Measurements from ENCODE around the gene PLPPR4.
"Not testable (repeated sequence)": the region's sequence is repeated elsewhere in the genome, so short reads cannot be mapped to it uniquely, and the experiment has no call there.

PLPPR4 gene

DNA sequence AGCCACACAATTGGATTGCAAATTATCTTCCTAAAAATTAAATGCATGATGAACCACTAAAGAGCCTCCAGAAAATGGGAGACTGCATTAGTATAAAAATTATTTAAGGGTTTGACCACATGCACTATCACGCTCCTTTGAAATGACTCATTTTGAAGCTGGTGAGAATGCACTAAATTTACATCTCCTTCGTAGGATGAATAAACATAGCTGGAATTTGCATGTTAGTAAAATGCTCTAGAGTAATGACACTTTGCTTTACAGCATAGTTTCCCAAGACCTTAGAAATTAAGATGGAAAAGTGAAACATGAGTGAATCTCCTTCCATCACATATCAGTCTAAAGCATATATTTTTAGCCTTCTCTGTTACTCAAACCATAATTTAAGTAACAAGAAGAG, 2.4 kb downstream of the PLPPR4 start:
- DNase-seq (ENCODE audit: low read depth, low spot score): no peak
- Histone ChIP-seq H3K36me3 (ENCODE audit: control insufficient read depth, insufficient read depth, low read length) (no peaks in the 10 kb centered on the region), H3K4me1 (ENCODE audit: control insufficient read depth, insufficient read depth, low read length) (peaks cover 2% of the 10 kb centered on the region; the same call in 1 of the 2 replicates), H3K27ac (ENCODE audit: low read length) (no peak overlapping the region), H3K4me3 (ENCODE audit: low read length) (no peak overlapping the region), H3K27me3 (ENCODE audit: control insufficient read depth, insufficient read depth, low read length) (peaks cover 2% of the 10 kb centered on the region; the same call in 1 of the 2 replicates), H3K9me3 (ENCODE audit: control insufficient read depth, insufficient read depth, low read length) (no peaks in the 10 kb centered on the region)
- no CpG with 5 or more reads among the region's 2 CpGs for WGBS (ENCODE audit: insufficient coverage, insufficient read length)

DNA sequence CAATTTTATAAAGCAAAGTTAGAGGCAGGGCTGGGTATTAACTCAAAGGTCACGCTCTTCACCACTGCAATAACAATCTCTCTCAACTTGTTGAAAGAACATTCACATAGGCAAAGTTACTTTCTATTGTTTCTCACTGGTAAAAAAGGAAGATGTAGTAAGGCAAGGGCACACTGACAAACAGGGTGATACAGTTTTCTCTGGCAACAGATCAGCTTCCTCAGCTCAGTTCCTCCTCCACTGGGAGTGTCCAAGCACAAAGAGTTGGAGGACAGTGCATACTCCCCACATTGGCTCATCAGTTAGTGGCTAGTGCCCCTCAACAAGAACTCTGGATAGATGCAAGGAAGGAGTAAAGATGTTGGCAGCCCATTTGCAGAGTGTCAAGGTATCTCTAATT, 3.7 kb downstream of the PLPPR4 start:
- H3K27ac ChIP-seq (ENCODE audit: low read length): no peak overlapping the region
- H3K9me3 ChIP-seq (ENCODE audit: control insufficient read depth, insufficient read depth, low read length): no peaks in the 10 kb centered on the region
- peaks cover 2% of the 10 kb centered on the region; the same call in 1 of the 2 replicates for H3K4me1 ChIP-seq (ENCODE audit: control insufficient read depth, insufficient read depth, low read length)
- whole genome bisulfite sequencing (ENCODE audit: insufficient coverage, insufficient read length): no CpG with 5 or more reads among the region's 1 CpG
- peaks cover 2% of the 10 kb centered on the region; the same call in 1 of the 2 replicates for H3K27me3 ChIP-seq (ENCODE audit: control insufficient read depth, insufficient read depth, low read length)
- DNase-seq (ENCODE audit: low read depth, low spot score): no peak
- H3K36me3 ChIP-seq (ENCODE audit: control insufficient read depth, insufficient read depth, low read length): no peaks in the 10 kb centered on the region
- H3K4me3 ChIP-seq (ENCODE audit: low read length): no peak overlapping the region

- Histone ChIP-seq H3K36me3 (ENCODE audit: control insufficient read depth, insufficient read depth, low read length) (no peaks in the 10 kb centered on the region), H3K4me1 (ENCODE audit: control insufficient read depth, insufficient read depth, low read length) (peaks cover 2% of the 10 kb centered on the region; the same call in 1 of the 2 replicates), H3K27ac (ENCODE audit: low read length) (no peak overlapping the region), H3K4me3 (ENCODE audit: low read length) (no peak overlapping the region), H3K27me3 (ENCODE audit: control insufficient read depth, insufficient read depth, low read length) (no peaks in the 10 kb centered on the region), H3K9me3 (ENCODE audit: control insufficient read depth, insufficient read depth, low read length) (no peaks in the 10 kb centered on the region)
- DNase-seq (ENCODE audit: low read depth, low spot score): no peak
Measured at GRCh38 chr1:99269321-99269720, 5.0 kb downstream of the PLPPR4 start.

DNA sequence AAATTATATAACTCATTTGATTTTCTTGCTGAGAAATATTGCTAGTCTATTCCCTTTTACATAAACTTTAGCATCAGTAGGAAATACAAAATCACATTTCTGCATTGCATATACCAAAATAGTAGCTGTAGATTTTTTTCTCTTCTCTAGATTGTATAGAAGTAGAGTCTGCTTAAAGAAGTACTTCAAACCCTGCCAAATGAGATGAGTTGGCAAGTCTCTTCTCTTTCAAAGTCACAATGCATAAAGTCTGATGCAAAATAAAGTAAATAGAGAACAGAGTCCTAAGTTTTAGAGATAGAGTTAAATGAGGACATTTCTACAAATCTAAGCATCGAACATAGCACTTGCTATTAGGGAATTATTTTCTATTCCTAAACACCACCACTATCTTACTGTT, 6.4 kb downstream of the PLPPR4 start:
- no peak overlapping the region for H3K4me3 ChIP-seq (ENCODE audit: low read length)
- no peaks in the 10 kb centered on the region for H3K27me3 ChIP-seq (ENCODE audit: control insufficient read depth, insufficient read depth, low read length)
- H3K27ac ChIP-seq (ENCODE audit: low read length): no peak overlapping the region
- H3K9me3 ChIP-seq (ENCODE audit: control insufficient read depth, insufficient read depth, low read length): no peaks in the 10 kb centered on the region
- no peak for DNase-seq (ENCODE audit: low read depth, low spot score)
- WGBS (ENCODE audit: insufficient coverage, insufficient read length): no CpG with 5 or more reads among the region's 1 CpG
- H3K4me1 ChIP-seq (ENCODE audit: control insufficient read depth, insufficient read depth, low read length): no peaks in the 10 kb centered on the region
- H3K36me3 ChIP-seq (ENCODE audit: control insufficient read depth, insufficient read depth, low read length): no peaks in the 10 kb centered on the region

- Histone ChIP-seq H3K4me3 (ENCODE audit: low read length) (no peak overlapping the region), H3K9me3 (ENCODE audit: control insufficient read depth, insufficient read depth, low read length) (no peaks in the 10 kb centered on the region), H3K4me1 (ENCODE audit: control insufficient read depth, insufficient read depth, low read length) (no peaks in the 10 kb centered on the region), H3K27me3 (ENCODE audit: control insufficient read depth, insufficient read depth, low read length) (no peaks in the 10 kb centered on the region), H3K36me3 (ENCODE audit: control insufficient read depth, insufficient read depth, low read length) (no peaks in the 10 kb centered on the region), H3K27ac (ENCODE audit: low read length) (no peak overlapping the region)
- DNase-seq (ENCODE audit: low read depth, low spot score): no peak
Measured at GRCh38 chr1:99271249-99271648, 7.0 kb downstream of the PLPPR4 start.

DNA sequence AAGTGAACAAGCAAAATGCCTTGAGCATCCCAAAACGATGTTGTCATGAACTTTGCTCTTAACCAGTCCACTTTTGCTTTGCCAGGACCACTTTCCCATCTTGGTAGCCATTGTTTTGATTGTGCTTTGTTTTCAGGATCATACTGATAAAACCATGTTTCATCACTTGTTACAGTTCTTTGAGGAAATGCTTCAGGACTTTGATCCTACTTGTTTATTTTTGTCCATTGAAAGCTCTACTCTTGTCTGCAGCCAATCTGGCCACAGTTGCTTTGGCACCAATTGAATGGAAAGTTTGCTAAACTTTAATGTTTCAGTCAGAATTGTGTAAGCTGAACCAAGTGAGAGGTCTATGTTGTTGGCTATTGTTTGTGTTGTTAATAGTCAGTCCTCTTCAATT, 12.8 kb downstream of the PLPPR4 start:
- no peaks in the 10 kb centered on the region for H3K36me3 ChIP-seq (ENCODE audit: control insufficient read depth, insufficient read depth, low read length)
- no peaks in the 10 kb centered on the region for H3K4me1 ChIP-seq (ENCODE audit: control insufficient read depth, insufficient read depth, low read length)
- DNase-seq (ENCODE audit: low read depth, low spot score): no peak
- no CpG with 5 or more reads among the region's 1 CpG for WGBS (ENCODE audit: insufficient coverage, insufficient read length)
- no peak overlapping the region for H3K4me3 ChIP-seq (ENCODE audit: low read length)
- H3K27me3 ChIP-seq (ENCODE audit: control insufficient read depth, insufficient read depth, low read length): no peaks in the 10 kb centered on the region
- H3K27ac ChIP-seq (ENCODE audit: low read length): no peak overlapping the region
- no peaks in the 10 kb centered on the region for H3K9me3 ChIP-seq (ENCODE audit: control insufficient read depth, insufficient read depth, low read length)

- DNase-seq (ENCODE audit: low read depth, low spot score): no peak
- WGBS (ENCODE audit: insufficient coverage, insufficient read length): no CpG with 5 or more reads among the region's 4 CpGs
- Histone ChIP-seq H3K27ac (ENCODE audit: low read length) (no peak overlapping the region), H3K4me1 (ENCODE audit: control insufficient read depth, insufficient read depth, low read length) (no peaks in the 10 kb centered on the region), H3K36me3 (ENCODE audit: control insufficient read depth, insufficient read depth, low read length) (no peaks in the 10 kb centered on the region), H3K27me3 (ENCODE audit: control insufficient read depth, insufficient read depth, low read length) (no peaks in the 10 kb centered on the region), H3K9me3 (ENCODE audit: control insufficient read depth, insufficient read depth, low read length) (no peaks in the 10 kb centered on the region), H3K4me3 (ENCODE audit: low read length) (no peak overlapping the region)
Measured at GRCh38 chr1:99279525-99279924, 15.2 kb downstream of the PLPPR4 start.

- no peak overlapping the region for H3K27ac ChIP-seq (ENCODE audit: low read length)
- no peaks in the 10 kb centered on the region for H3K9me3 ChIP-seq (ENCODE audit: control insufficient read depth, insufficient read depth, low read length)
- H3K4me1 ChIP-seq (ENCODE audit: control insufficient read depth, insufficient read depth, low read length): no peaks in the 10 kb centered on the region
- no peak overlapping the region for H3K4me3 ChIP-seq (ENCODE audit: low read length)
- no peaks in the 10 kb centered on the region for H3K36me3 ChIP-seq (ENCODE audit: control insufficient read depth, insufficient read depth, low read length)
- no peaks in the 10 kb centered on the region for H3K27me3 ChIP-seq (ENCODE audit: control insufficient read depth, insufficient read depth, low read length)
- DNase-seq (ENCODE audit: low read depth, low spot score): no peak
Measured at GRCh38 chr1:99281105-99281504, 16.8 kb downstream of the PLPPR4 start.

DNA sequence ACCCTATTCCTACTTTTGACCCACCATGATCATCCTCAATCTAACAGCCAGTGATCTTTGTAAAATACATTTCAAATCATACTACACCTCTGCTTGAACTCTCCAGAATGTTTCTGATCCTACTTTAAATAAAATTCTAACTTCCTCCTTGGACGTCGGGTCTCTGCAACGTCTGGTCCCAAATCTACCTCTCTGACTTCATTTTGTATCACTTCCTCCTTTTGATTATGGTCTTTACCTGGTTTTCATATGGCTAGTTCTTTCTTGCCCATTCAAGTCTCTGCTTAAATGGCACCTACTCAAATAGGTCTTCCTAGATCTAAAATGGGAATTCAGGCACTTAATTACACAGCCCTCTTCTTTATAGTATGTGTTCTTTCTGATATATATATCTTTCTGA, 18.2 kb downstream of the PLPPR4 start:
- Histone ChIP-seq H3K36me3 (ENCODE audit: control insufficient read depth, insufficient read depth, low read length) (no peaks in the 10 kb centered on the region), H3K4me3 (ENCODE audit: low read length) (no peak overlapping the region), H3K4me1 (ENCODE audit: control insufficient read depth, insufficient read depth, low read length) (no peaks in the 10 kb centered on the region), H3K9me3 (ENCODE audit: control insufficient read depth, insufficient read depth, low read length) (no peaks in the 10 kb centered on the region), H3K27me3 (ENCODE audit: control insufficient read depth, insufficient read depth, low read length) (no peaks in the 10 kb centered on the region), H3K27ac (ENCODE audit: low read length) (no peak overlapping the region)
- no CpG with 5 or more reads among the region's 3 CpGs for WGBS (ENCODE audit: insufficient coverage, insufficient read length)
- no peak for DNase-seq (ENCODE audit: low read depth, low spot score)

DNA sequence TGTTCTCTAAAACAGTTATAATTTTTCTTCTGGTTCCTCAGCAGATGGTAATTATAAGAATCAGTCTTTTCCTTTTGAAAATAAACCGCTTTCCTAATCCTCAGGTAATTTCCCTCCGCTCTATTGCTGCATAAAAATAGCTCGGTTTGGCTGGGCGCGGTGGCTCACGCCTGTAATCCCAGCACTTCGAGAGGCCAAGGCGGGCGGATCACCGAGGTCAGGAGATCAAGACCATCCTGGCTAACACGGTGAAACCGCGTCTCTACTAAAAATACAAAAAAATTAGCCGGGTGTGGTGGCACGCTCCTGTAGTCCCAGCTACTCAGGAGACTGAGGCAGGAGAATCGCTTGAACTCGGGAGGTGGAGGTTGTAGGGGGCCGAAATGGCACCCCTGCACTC, 19.2 kb downstream of the PLPPR4 start:
- not testable (repeated sequence) for DNase-seq (ENCODE audit: low read depth, low spot score); H3K4me1 ChIP-seq (ENCODE audit: control insufficient read depth, insufficient read depth, low read length); H3K27ac ChIP-seq (ENCODE audit: low read length); H3K4me3 ChIP-seq (ENCODE audit: low read length); H3K36me3 ChIP-seq (ENCODE audit: control insufficient read depth, insufficient read depth, low read length); H3K27me3 ChIP-seq (ENCODE audit: control insufficient read depth, insufficient read depth, low read length); H3K9me3 ChIP-seq (ENCODE audit: control insufficient read depth, insufficient read depth, low read length)
- no CpG with 5 or more reads among the region's 18 CpGs for WGBS (ENCODE audit: insufficient coverage, insufficient read length)

- Histone ChIP-seq H3K36me3 (ENCODE audit: control insufficient read depth, insufficient read depth, low read length) (no peaks in the 10 kb centered on the region), H3K4me1 (ENCODE audit: control insufficient read depth, insufficient read depth, low read length) (no peaks in the 10 kb centered on the region), H3K4me3 (ENCODE audit: low read length) (no peak overlapping the region), H3K27ac (ENCODE audit: low read length) (no peak overlapping the region), H3K9me3 (ENCODE audit: control insufficient read depth, insufficient read depth, low read length) (no peaks in the 10 kb centered on the region), H3K27me3 (ENCODE audit: control insufficient read depth, insufficient read depth, low read length) (no peaks in the 10 kb centered on the region)
- no peak for DNase-seq (ENCODE audit: low read depth, low spot score)
- no CpG with 5 or more reads among the region's 6 CpGs for WGBS (ENCODE audit: insufficient coverage, insufficient read length)
Measured at GRCh38 chr1:99292886-99293285, 28.6 kb downstream of the PLPPR4 start.
